ENCODE results near the gene TRIM24.

- no peak for TF ChIP-seq CTCF (conservative IDR thresholded peaks at IDR 0.05)
- no peak for TF ChIP-seq ZFX (IDR thresholded peaks at IDR 0.05)
Observed at GRCh38 chr7:138603549-138604318, 143.7 kb downstream of the TRIM24 start.
